Tibial nerve (tissue), 4 donors: ENCODE data around the gene B3GALT4. TPM values are rescaled to one million over a fixed set of nuclear protein-coding genes. Genes with fewer than 3 reads are reported as not detected.
"Not testable (repeated sequence)": the region's sequence is repeated elsewhere in the genome, so short reads cannot be mapped to it uniquely, and the experiment has no call there.

Source experiments
- DNase-seq, 2 donors: peaks; one replicate each; pipeline ENCODE4 v3.0.0-alpha.2; 2019; ENCODE audit warnings: low spot score in 2 of 2
- H3K27ac ChIP-seq, 4 donors: fragments of 200-600 bp; sonication (generic) in 3 of 4; one replicate each; pipeline ENCODE4 v1.5.1; 2017 to 2019; ENCODE audit warnings: mild to moderate bottlenecking in 1 of 4
- H3K27me3 ChIP-seq, 2 donors: fragments of 200-600 bp; sonication (generic) in 1 of 2; one replicate each; pipeline versions ENCODE4 v1.5.1 to v1.6.0; 2017 to 2019
- H3K36me3 ChIP-seq, 3 donors: fragments of 200-600 bp; sonication (generic); one replicate each; pipeline ENCODE4 v1.5.1; 2018 to 2019
- H3K4me1 ChIP-seq, 4 donors: fragments of 200-600 bp; sonication (generic) in 3 of 4; one replicate each; pipeline ENCODE4 v1.5.1; 2017 to 2019
- H3K4me3 ChIP-seq, 4 donors: fragments of 200-600 bp; sonication (generic) in 3 of 4; one replicate each; pipeline ENCODE4 v1.5.1; 2017 to 2019; ENCODE audit warnings: mild to moderate bottlenecking in 1 of 4, moderate library complexity in 1 of 4
- H3K9me3 ChIP-seq, 4 donors: fragments of 200-600 bp; sonication (generic) in 3 of 4; one replicate each; pipeline ENCODE4 v1.5.1; 2017 to 2019
- CTCF ChIP-seq, 5 experiments: fragments of 200-600 bp in 3 of 5; fragments of 450-650 bp in 2 of 5; sonication (generic) in 3 of 5; IDR thresholded peaks; one replicate each; pipeline ENCODE4 v1.5.1; 2016 to 2019; ENCODE audit warnings: antibody characterized with exemption in 5 of 5, mild to moderate bottlenecking in 3 of 5, moderate library complexity in 2 of 5
- EP300 ChIP-seq, 2 donors: sonication (generic); formaldehyde crosslinking; IDR thresholded peaks; one replicate each; pipeline ENCODE4 v1.6.1; 2017; ENCODE audit warnings: antibody characterized with exemption in 2 of 2, mild to moderate bottlenecking in 1 of 2
- POLR2A ChIP-seq, 2 donors: fragments of 450-650 bp; IDR thresholded peaks; one replicate each; pipeline ENCODE4 v1.6.1; 2017; ENCODE audit warnings: antibody characterized with exemption in 2 of 2, mild to moderate bottlenecking in 2 of 2, moderate library complexity in 2 of 2
- WGBS, 2 donors: methylation state at CpG; one replicate each; pipeline ENCODE4 v1.1.5; 2018; 5-methylcytosine and 5-hydroxymethylcytosine counted together
- total RNA-seq, 4 donors: library from RNA; depleted of rRNA; stranded (reverse); fragments of >200 nt; gene quantifications; one replicate each; pipeline ENCODE4 v1.1.0, GENCODE V29; 2016

B3GALT4 gene
- total RNA-seq, 4 donors from 2014 or later = 7.5 to 30.4 (median 17.7) TPM

- TF ChIP-seq EP300 (IDR thresholded peaks at IDR 0.05) = no peak
- TF ChIP-seq POLR2A (IDR thresholded peaks at IDR 0.05) = no peak
- no peak for TF ChIP-seq CTCF (IDR thresholded peaks at IDR 0.05)
- 13 to 20% methylated on average over 15 of the region's 15 CpGs for WGBS, 2 donors
- Histone ChIP-seq H3K9me3 (no peaks in the 10 kb centered on the region), H3K4me3 (peak overlapping the region; percentile 42 to 68 (median 46)), H3K27ac (peak overlapping the region; percentile 78 to 98 (median 93)), H3K36me3 (peaks cover 0 to 19% (median 0%) of the 10 kb centered on the region in 3 donors), H3K4me1 (peaks cover 0 to 29% (median 17%) of the 10 kb centered on the region in 4 donors), H3K27me3 (no peaks in the 10 kb centered on the region)
- no peak for DNase-seq
These were observed 26.9 kb upstream of the B3GALT4 start for GRCh38 chr6:33249732-33250630.

GRCh38 chr6:33250731-33251130, 26.2 kb upstream of the B3GALT4 start:
- no peak for DNase-seq
- Histone ChIP-seq H3K27me3 (no peaks in the 10 kb centered on the region), H3K27ac (peak overlapping the region in 2 of 4 donors; percentile 89 to 98), H3K9me3 (no peaks in the 10 kb centered on the region), H3K4me3 (no peak overlapping the region), H3K4me1 (peaks cover 0 to 29% (median 17%) of the 10 kb centered on the region in 4 donors), H3K36me3 (peaks cover 0 to 22% (median 0%) of the 10 kb centered on the region in 3 donors)
- no peak for TF ChIP-seq POLR2A (IDR thresholded peaks at IDR 0.05)
- 89 to 97% methylated on average over 13 of the region's 13 CpGs for WGBS, 2 donors

GRCh38 chr6:33251395-33252012, 25.4 kb upstream of the B3GALT4 start:
- no peak for DNase-seq
- no peak overlapping the region for H3K4me3 ChIP-seq
- H3K36me3 ChIP-seq = peaks cover 0 to 22% (median 0%) of the 10 kb centered on the region in 3 donors
- peaks cover 0 to 29% (median 17%) of the 10 kb centered on the region in 4 donors for H3K4me1 ChIP-seq
- whole genome bisulfite sequencing, 2 donors = 81 to 83% methylated on average over 6 of the region's 6 CpGs
- no peaks in the 10 kb centered on the region for H3K27me3 ChIP-seq
- no peak overlapping the region for H3K27ac ChIP-seq
- H3K9me3 ChIP-seq = no peaks in the 10 kb centered on the region
- no peak for TF ChIP-seq EP300 (IDR thresholded peaks at IDR 0.05)
- TF ChIP-seq CTCF (IDR thresholded peaks at IDR 0.05) = no peak
- TF ChIP-seq POLR2A (IDR thresholded peaks at IDR 0.05) = no peak

- TF ChIP-seq EP300 (IDR thresholded peaks at IDR 0.05) (no peak), POLR2A (IDR thresholded peaks at IDR 0.05) (no peak), CTCF (IDR thresholded peaks at IDR 0.05) (no peak)
These were observed 24.2 kb upstream of the B3GALT4 start for GRCh38 chr6:33252759-33253158.

GRCh38 chr6:33254591-33254990, 22.3 kb upstream of the B3GALT4 start:
- H3K27me3 ChIP-seq = no peaks in the 10 kb centered on the region
- no peak overlapping the region for H3K27ac ChIP-seq
- no peak for DNase-seq
- no peaks in the 10 kb centered on the region for H3K9me3 ChIP-seq
- peaks cover 0 to 14% (median 10%) of the 10 kb centered on the region in 4 donors for H3K4me1 ChIP-seq
- no peak for TF ChIP-seq EP300 (IDR thresholded peaks at IDR 0.05)
- TF ChIP-seq POLR2A (IDR thresholded peaks at IDR 0.05) = no peak
- WGBS, 2 donors = 95 to 96% methylated on average over 4 of the region's 4 CpGs
- peaks cover 0 to 48% (median 0%) of the 10 kb centered on the region in 3 donors for H3K36me3 ChIP-seq
- H3K4me3 ChIP-seq = no peak overlapping the region

More at GRCh38 chr6:33252759-33253158, 24.2 kb upstream of the B3GALT4 start:
- H3K27me3 ChIP-seq = no peaks in the 10 kb centered on the region
- H3K9me3 ChIP-seq = no peaks in the 10 kb centered on the region
- H3K4me3 ChIP-seq = no peak overlapping the region
- H3K27ac ChIP-seq = no peak overlapping the region
- peaks cover 0 to 32% (median 0%) of the 10 kb centered on the region in 3 donors for H3K36me3 ChIP-seq
- no peak for DNase-seq
- H3K4me1 ChIP-seq = peaks cover 0 to 27% (median 16%) of the 10 kb centered on the region in 4 donors

- no peak for DNase-seq
- no peak for TF ChIP-seq POLR2A (IDR thresholded peaks at IDR 0.05)
- no peak for TF ChIP-seq CTCF (IDR thresholded peaks at IDR 0.05)
- no peak for TF ChIP-seq EP300 (IDR thresholded peaks at IDR 0.05)
- whole genome bisulfite sequencing, 2 donors = 92 to 99% methylated on average over 5 of the region's 5 CpGs
- Histone ChIP-seq H3K4me3 (no peak overlapping the region), H3K9me3 (no peaks in the 10 kb centered on the region), H3K36me3 (peaks cover 0 to 79% (median under 1%) of the 10 kb centered on the region in 3 donors), H3K27me3 (no peaks in the 10 kb centered on the region), H3K4me1 (no peaks in the 10 kb centered on the region), H3K27ac (no peak overlapping the region)
These were observed 17.9 kb upstream of the B3GALT4 start for GRCh38 chr6:33259032-33259431.

GRCh38 chr6:33262490-33262889, 14.4 kb upstream of the B3GALT4 start:
- DNase-seq, H3K27me3 ChIP-seq, H3K9me3 ChIP-seq, H3K27ac ChIP-seq, H3K4me3 ChIP-seq, H3K4me1 ChIP-seq: not testable (repeated sequence)
- H3K36me3 ChIP-seq = peaks cover 0 to 95% (median 20%) of the 10 kb centered on the region in 3 donors
- WGBS, 2 donors = 92 to 99% methylated on average over 3 of the region's 3 CpGs
